ENCODE results near the gene ALPL.
A peak's percentile ranks its signal among the peaks of the same experiment; 100 is the strongest.
"Not testable (repeated sequence)": the region's sequence is repeated elsewhere in the genome, so short reads cannot be mapped to it uniquely, and the experiment has no call there.

Gene ALPL

DNA sequence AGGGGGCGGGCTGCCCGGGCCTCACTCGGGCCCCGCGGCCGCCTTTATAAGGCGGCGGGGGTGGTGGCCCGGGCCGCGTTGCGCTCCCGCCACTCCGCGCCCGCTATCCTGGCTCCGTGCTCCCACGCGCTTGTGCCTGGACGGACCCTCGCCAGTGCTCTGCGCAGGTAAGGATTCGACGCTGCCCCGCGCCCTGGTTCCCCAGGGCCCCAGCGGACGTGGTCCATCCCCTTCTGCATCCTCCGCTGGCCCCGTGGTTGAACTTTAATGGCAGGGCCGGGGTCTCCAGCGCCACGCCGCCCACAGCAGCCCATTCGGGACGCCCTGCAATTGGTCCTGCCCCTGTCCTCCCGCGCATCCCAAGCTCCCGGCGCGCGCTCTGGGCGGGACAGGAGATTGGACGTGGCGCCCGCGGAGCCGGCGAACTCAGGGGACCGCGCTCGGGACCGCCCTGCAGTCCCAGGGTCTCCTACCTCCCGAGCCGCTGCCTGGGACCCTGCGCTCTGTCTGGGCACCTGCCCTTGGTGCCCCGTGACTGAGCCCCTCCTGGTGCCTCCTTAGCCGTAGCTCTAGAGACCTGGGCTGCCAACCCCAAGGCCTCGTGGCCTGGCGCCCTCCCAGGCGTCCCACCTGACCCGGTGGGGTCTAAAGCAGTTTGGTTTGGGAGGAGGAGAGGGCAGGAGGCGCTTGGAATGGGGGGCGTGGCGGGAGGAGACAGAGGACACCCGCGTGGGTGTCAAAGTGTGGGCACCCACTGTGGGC, at the start of gene ALPL:
Gene ALPL (plus strand): TSS at position 73 of the 762 bp plus-strand sequence. CDS start 44,659 bp downstream, outside the sequence.
- DNase-seq (ENCODE audit: low read depth), result no peak

DNA sequence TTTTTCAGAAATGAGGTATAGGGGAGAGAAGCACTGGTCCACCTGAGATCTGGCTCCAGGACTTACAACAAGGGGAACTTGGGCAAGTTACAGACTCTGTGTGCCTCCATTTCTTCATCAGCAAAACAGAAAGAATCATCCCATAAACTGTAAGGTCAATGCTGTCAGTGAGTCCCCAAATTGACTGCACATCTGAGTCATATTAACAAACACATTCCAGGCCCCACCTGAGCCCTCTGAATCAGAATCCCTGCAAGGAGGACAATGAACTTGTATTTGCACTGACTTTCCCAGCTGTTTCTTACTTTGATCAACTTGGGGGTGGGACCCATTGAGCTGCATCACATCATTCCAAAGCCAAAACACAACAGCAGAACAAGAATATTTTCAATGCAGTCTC, 44.1 kb upstream of the ALPL start:
- DNase-seq (ENCODE audit: low read depth), result not testable (repeated sequence)

DNA sequence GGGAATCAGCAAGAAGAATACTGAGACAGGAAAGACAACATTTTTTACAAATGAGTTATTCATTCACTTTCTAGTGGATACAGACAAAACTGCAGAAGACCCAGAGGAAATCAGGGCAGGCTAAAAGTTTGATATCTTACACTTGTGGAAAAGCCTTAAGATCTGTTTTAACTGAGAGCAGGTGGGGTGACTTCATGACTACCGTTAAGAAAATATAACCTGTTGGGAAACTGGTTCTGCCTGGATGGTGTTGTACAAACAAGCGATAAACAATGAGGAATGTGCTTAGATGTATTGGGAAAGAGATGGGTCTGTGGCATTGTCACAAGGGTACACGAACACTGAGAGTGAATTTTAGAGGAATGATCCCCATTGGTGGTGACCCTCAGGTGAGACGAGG, 41.3 kb upstream of the ALPL start:
- DNase-seq (ENCODE audit: low read depth), result not testable (repeated sequence)

DNA sequence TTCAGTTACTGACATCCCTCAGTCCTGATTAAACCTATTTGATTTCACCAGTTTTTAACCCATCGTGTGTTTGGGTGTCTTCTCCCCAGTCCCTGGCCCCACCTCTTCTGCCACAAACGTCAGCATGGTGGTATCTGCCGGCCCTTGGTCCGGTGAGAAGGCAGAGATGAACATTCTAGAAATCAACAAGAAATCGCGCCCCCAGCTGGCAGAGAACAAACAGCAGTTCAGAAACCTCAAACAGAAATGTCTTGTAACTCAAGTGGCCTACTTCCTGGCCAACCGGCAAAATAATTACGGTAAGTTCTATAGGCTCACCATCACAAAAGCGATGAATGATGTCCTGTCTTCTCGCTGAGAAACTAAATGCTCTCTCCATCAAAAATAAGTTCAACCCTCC, 40.6 kb upstream of the ALPL start:
- DNase-seq (ENCODE audit: low read depth), result peak; percentile 70

DNA sequence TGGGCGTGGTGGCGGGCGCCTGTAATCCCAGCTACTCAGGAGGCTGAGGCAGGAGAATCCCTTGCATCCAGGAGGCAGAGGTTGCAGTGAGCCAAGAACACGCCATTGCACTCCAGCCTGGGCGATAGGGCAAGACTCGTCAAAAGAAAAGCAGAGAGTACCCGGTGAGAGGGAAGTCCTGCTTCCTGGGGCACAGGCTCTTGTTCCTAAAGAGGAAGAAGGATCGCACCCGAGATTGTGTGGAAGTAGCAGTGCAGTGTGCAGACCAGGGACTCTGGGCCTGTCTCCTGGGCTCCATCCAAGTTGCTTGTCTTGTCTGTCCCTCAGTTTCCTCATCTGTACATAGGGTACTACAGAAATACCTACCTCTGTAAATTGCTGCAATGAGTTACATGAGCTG, 39.6 kb upstream of the ALPL start:
- no peak for DNase-seq (ENCODE audit: low read depth)

DNA sequence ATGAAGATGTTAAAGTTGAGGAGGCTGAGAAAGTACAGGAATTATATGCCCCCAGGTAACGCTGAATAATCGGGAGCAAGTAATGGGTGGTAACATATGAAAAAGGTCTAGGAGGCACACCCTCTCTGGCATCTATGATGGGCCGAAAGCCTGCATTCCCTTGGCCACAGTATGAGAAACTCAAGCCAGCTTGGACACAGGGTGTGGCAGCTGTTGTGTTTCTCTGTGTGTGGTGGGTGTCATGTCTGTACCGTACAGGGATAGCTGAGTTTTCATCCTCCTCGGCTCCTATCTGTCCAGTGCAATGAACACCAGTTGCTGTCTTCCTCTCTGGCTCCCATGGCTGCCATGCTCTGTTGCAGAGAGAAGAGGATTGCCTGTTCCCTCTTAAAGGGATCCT, 36.4 kb upstream of the ALPL start:
- no peak for DNase-seq (ENCODE audit: low read depth)

DNA sequence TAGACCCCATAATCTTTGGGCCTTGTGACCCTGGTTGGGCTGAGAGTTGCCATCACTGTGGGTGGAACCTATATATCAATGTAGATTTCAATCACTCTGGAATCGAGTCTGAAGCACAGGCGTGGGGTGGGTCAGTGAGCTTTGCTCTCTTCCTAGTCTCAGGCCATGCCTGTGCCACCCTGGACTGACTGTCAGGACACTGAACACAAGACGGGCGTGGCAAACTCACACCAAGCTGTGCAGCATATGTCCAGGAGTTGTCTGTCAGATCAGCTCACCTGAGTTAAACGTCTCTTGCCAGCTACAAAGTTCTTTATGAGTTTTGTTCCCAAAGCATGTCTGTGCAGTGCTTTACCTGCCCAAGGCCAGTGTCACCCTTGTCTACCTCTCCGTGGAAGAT, 30.9 kb upstream of the ALPL start:
- DNase-seq (ENCODE audit: low read depth), result no peak

DNA sequence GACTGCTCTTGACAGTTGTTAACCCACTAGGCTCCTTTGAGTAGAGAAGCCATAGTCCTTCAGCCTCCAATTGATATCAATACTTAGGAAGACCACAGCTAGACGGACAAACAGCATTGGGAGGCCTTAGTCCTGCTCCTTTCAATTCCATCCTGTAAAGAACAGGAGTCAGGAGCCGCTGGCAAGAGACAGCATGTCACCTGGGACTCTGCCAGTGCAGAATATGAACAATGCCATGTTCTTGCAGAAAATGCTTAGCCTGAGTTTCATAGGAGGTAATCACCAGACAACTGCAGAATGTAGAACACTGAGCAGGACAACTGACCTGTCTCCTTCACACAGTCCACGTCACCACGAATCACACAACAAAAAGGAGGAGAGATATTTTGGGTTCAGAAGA, 25.3 kb upstream of the ALPL start:
- DNase-seq (ENCODE audit: low read depth), result not testable (repeated sequence)

DNA sequence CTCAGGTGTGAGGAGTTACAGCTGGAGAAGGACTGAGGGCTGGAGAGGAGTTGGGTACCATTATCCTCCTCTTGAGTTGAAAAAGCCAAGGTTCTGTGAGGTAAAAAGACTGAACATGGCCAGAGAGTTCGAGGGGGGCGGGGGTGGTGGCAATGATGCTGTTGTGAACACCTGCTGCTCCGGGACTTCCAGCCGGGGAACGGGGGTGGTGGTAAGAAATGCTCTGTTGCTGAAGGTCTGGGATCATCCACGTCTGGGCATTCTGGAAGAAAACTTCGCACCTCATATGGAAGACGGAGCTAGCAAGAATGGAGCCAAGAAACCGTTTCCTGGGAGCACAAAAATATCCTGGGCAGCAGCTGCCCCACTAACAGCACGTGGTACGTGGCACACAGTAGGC, 20.1 kb upstream of the ALPL start:
- no peak for DNase-seq (ENCODE audit: low read depth)

DNA sequence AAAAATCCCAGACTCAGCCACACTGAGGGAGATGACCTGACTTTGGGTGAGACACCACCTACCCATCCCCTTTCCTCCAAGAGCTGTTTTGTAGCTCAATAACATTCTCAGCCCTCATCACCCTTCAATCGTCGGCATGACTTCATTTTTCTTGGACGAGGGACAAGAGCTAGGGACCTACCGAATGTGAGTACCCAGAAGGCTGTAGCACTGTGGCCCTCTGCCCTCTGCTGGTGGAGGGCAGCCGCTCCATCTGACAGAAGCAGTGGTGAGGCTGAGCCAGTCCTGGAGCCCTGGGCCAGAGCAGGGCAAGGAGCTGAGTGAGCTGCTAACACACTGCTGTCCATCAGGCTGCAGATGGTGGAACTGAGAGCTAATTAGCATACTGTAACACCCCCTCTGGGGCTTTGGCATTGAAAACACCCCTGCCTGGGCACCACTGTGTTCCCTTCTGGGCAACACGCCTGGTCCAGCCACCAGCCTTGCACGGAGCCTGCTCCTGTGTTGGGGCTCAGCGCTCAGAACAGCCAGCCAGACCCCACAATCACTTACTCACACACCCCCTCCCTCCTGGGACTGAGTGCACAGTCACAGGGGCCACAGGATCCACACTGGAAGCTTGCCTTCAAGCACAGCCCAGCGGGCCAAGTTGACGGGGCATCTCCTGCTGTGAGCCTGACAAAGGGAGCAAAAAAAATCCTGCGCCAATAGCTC, 18.3 kb upstream of the ALPL start:
- DNase-seq (ENCODE audit: low read depth), result peak; percentile 74

DNA sequence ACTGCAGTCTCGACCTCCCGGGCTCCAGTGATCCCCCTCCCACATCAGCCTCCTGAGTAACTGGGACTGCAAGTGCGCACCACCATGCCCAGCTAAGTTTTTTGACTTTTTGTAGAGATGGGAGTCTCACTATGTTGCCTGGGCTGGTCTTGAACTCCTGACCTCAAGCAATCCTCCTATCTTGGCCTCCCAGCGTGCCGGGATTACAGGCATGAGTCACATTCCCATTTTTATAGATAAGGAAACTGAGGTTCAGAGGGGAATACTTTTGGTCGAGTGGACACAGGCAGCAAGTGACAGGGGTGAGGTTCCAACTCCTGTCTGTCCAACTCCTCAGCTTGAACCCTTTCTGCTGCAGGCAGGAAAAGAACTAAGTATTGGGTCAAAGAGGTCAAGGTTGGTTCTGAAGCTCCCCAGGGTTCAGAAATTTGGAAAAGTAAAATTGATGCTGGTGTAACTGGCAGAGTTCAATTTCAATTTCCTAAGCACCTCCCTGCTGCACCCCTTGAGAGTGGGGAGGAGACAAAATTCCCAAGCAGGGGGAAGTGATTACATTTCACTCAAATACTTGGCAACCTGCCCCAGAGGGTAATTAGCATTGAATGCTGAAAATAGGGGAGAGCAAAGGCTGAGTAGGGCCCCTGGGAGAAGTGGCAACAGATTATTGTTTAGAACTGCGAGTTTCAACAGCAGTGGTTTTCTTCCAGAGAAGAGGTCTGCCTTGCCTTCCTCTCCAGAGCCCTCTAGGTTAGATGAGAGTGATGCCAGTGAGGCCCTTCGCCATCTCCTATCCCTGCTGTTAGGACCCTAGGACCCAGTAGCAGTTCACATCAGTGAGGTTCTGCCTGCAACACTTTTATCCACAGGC, 17.5 kb upstream of the ALPL start:
- DNase-seq (ENCODE audit: low read depth), result no peak

DNA sequence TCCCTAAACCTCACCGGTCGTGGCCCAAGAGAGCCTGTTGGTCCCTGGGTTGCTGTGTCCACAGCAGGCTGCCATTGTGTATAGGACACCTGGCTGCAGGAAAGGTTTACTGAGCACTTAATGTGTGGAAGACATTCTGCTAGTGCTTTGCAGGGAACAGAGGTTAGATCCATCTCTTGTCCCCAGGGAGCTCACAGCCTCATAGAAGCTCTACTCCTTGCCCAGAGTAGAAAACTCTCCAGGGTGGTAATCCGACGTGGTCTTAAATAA, 16.9 kb upstream of the ALPL start:
- no peak for DNase-seq (ENCODE audit: low read depth)

DNA sequence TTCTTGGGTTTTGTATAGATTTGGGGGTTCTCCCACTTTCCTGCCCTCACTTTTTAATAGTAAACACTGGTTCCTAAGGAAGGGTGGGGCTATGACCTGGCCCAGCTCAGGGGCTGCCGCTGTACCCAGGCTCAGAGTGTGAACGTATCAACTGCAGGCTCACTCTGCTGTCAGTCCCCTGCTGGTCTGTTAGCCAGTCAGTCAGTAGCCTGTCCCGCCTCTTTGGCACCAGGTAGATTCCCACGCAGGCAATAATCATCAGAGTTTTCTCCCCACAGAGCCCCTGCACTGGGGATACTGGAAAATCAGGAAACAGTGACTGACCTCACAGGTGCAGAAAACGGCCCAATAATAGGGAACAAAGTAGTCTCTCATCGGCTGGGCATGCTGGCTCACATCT, 15.0 kb upstream of the ALPL start:
- no peak for DNase-seq (ENCODE audit: low read depth)

DNA sequence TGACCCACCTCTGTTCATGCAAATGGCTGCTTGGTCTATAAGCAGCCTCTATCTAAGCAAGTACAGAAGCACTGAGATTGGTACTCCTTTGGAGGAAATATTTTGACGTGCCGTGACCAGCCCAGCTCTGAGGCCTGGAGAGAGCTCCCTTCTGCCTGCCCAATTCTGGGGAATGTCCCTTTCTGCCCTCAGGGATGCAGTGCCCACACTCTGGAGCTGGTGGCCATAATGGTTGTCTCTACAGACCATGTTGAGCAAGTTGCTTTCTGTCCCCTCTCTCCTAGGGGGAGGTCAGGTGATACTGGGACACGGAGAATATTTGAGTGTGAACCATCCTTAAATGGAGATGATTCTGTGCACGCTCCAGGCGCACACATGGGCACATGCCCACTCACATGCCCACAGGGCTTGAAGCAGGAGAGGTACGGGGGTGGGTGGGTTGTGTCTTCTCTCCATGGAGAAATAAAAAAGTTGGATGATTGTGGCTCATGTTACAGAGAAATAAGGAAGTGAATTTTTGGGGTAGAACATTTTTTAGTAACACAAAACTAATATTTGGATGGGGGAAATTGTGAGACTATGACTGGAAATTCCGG, 13.9 kb upstream of the ALPL start:
- no peak for DNase-seq (ENCODE audit: low read depth)

DNA sequence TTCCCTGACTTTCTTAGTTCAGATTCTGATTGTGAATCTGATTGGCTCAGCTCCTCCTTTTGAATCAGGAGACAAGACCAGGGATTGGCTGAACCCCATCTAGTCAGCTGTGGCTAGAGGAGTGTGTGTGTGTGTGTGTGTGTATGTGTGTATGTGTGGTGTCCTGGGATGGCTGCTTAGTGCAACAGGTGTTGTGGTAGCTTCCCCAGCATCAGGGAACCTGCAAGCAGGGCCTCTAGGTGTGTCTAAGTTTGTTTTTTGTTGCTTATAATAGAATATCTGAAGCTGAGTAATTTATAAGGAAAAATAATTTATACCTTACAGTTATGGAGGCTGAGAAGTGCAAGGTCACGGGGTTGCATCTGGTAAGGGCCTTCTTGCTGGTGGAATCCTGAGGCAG, 13.2 kb upstream of the ALPL start:
- no peak for DNase-seq (ENCODE audit: low read depth)

DNA sequence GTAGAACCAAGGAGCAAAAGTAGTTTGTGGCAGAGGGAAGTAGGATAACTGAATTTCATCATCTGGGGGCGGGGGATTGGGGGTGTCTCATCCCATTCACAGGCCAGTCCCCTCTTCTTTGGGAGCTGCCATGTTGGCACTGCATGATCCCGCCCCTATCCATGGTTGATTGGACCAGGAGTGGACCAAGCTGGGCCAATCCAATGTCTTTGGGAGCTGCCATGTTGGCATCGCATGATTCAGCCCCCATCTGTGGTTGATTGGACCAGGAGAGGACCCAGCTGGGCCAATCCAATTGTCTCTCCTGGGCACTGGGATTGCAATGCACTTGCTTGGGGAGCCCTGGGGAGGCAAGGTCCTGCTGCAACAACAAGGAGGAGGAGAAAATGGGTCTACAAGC, 12.3 kb upstream of the ALPL start:
- no peak for DNase-seq (ENCODE audit: low read depth)

DNA sequence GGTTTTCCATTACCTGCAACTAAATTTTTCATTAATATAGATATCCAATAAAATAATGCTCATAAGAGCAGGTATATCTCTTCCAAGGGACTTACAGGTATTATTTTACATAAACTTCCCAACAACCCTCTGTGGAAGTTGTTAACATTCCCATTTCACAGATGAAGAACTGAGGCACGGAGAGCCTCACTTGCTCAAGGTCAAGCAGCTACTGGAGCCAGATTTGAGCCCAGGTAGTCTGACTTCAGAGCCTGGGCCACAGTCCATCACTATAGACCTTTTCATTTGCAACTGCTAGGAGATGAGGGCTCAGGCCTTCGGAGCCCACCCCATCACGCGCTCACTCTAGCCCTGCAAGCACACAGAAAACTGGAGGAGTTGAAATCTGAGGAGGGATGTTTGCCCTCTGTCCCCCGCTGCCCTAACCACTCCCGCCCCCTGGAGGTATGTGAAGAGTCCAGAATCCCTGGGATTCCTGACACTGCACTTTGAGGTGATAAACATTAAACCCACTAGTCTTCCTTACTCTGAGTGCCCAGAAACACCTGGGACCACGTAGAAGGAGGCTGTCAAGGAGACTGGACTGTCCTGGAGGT, 11.7 kb upstream of the ALPL start:
- no peak for DNase-seq (ENCODE audit: low read depth)

DNA sequence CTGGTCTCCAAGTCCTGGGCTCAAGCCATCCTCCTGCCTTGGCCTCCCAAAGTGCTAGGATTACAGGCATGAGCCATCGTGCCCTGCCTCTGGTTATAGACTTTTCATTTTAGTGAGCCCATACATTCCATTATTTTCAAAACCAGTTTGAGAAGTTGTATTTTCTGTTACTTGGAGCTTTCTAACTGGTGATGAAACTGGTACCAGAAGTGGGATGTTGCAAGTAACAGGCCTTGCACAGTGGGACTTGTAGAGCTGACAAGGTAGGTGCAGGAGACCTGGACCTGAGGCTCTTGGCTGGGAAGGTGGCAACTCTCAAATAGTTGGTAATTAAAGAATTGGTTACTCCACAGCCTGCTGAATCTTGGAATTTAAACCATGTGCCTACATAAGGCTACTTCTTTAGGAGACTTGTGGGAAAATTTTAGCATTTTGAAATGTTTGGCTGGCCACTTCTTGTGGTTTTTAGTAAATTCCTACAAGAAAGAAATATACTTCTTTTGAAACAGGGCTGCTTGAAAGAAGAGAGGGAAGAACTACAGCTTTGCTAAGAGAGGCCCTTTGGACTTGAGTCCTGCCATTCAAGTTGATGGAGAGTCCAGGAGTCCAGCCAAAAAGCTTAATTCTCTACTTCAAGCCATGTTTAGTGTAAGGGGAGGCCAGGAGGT, 9.8 kb upstream of the ALPL start:
- DNase-seq (ENCODE audit: low read depth), result peak; percentile 29

DNA sequence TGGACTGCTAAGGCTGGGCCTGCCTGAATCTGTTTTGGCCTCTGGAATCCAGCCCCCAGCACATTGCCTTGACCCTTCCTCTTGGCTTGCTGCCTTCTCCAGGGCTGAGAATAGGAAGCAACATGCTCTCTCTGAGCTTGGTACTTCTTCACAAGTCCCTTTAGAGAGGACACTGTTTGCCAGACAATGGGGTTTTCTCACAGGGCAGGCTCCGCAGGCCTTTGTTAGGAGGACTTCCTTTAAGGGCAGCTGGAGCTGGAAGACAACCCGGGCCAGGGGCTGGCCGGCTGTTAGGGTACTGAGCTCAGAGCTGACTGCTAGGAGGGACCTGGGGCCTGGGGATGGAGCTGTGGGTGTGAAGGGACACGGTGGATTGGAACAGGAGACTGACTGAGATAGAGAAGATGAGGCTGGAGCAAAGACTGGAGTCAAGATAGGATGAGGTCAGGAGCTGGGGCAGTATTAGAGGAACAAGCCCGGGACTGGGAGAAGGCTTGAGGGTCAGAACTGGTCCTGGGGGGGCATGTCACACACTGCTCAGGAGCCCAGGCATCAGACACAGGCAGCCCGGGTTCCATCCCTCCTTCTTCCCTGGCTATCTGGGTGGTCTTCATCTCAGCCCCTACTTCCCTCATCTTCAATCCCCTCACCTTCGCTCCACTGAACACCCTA, 5.4 kb upstream of the ALPL start:
- DNase-seq (ENCODE audit: low read depth), result no peak

DNA sequence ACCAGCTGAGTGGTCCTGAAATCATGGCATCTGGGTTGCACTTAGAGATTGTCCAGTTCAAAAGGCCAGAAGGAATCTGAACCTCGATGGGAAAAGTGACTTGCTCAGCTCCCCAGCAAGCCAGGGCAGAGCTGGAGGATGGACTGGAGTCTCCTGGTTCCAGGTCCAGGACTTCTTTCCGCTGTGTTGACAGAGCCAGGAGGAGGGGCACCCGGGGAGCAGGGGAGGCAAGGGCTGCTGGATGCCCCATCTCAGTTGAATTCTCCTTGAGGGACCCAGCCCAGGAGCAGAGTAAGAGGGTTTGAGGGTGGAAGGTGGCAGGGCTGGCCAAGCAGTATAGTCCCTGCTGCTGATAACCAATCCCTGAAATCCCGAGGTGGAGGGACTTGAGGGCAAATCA, 2.4 kb upstream of the ALPL start:
- DNase-seq (ENCODE audit: low read depth), result no peak

Data from iris pigment epithelial cell (primary cell).